K562 (cell line): ENCODE data around the gene TMC6. TPM values are rescaled to one million over a fixed set of nuclear protein-coding genes. Genes with fewer than 3 reads are reported as not detected.

Experiments used
- CHD1 ChIP-seq: fragments of 200-600 bp; sonication (generic); IDR thresholded peaks from one replicate; pipeline ENCODE4 v1.6.1; 2012; ENCODE audit warnings: mild to moderate bottlenecking, moderate library complexity, low read length, inconsistent platforms
- DMBX1 ChIP-seq: fragments of 250-450 bp; sonication (Bioruptor Pico); IDR thresholded peaks from 2 replicates; pipeline ENCODE4 v1.8.0; 2022; ENCODE audit warnings: inconsistent platforms, mild to moderate bottlenecking, moderate library complexity, borderline replicate concordance
- MGA ChIP-seq: fragments of 450-650 bp; IDR thresholded peaks from 2 replicates; pipeline ENCODE4 v1.6.1; 2016; ENCODE audit warnings: mild to moderate bottlenecking, moderate library complexity
- RAD21 ChIP-seq, 2 experiments: fragments of 250-450 bp in 1 of 2; fragments of 450-650 bp in 1 of 2; sonication (Bioruptor Pico) in 1 of 2; formaldehyde crosslinking in 1 of 2; IDR thresholded peaks in 1 of 2; conservative IDR thresholded peaks in 1 of 2; 2 replicates each; pipeline versions ENCODE4 v1.4.0 to v1.8.0; 2020 to 2022; ENCODE audit warnings: mild to moderate bottlenecking in 2 of 2, moderate library complexity in 1 of 2
- SP1 ChIP-seq: sonication (generic); formaldehyde crosslinking; IDR thresholded peaks from 2 replicates; pipeline ENCODE4 v1.8.1; 2022; ENCODE audit warnings: mild to moderate bottlenecking, missing genetic modification reagents
- THAP12 ChIP-seq: fragments of 250-450 bp; sonication (Bioruptor Pico); IDR thresholded peaks from 2 replicates; pipeline ENCODE4 v1.9.0; 2021; ENCODE audit warnings: mild to moderate bottlenecking, inconsistent platforms
- polyA plus RNA-seq, 8 experiments: library from polyadenylated mRNA; depleted of rRNA in 4 of 8; stranded (reverse) in 5 of 8; unstranded in 3 of 8; fragments of >200 nt; fragmentation: Nextera tagmentation in 2 of 8; fragmentation: Illumina TruSeq in 1 of 8; extraction: Ambion mirVana in 2 of 8; extraction: Trizol in 1 of 8; gene quantifications; 2 replicates each; pipeline versions ENCODE4 v1.2.1 to v1.2.3, GENCODE V29; 2011 to 2014; ENCODE audit warnings: inconsistent platforms in 1 of 8, missing spikeins in 1 of 8
- total RNA-seq, 7 experiments: library from RNA; depleted of rRNA in 6 of 7; stranded (reverse); fragments of >200 nt in 6 of 7; fragmentation: Illumina TruSeq in 2 of 7; extraction: Trizol in 2 of 7; gene quantifications; 2 replicates each; pipeline versions ENCODE4 v1.2.1 to v1.2.3, GENCODE V29; 2011 to 2021; ENCODE audit warnings: low replicate concordance in 1 of 7
- TF ChIP-seq, protein P1 (sequence below): IDR thresholded peaks from 2 replicates; pipeline ENCODE4 v1.6.1; 2011; ENCODE audit not compliant: insufficient read length; ENCODE audit errors: extremely low read depth
- TF ChIP-seq, protein P2 (sequence below), 2 experiments: fragments of 200-800 bp in 1 of 2; sonication (Bioruptor generic) in 1 of 2; sonication (generic) in 1 of 2; formaldehyde crosslinking in 1 of 2; IDR thresholded peaks in 1 of 2; conservative IDR thresholded peaks in 1 of 2; 2 replicates each; pipeline versions ENCODE4 v1.5.0 to v1.6.1; 2016 to 2020; ENCODE audit warnings: missing compliant biosample characterization in 1 of 2, missing genetic modification characterization in 1 of 2, missing genetic modification reagents in 1 of 2

The TMC6 gene
- total and polyA plus RNA-seq, 9 of the 15 experiments (the other 6 are each of a cell fraction or from before 2014, with no cell fraction given), result 4.1 to 351 (median 66.9) TPM

GRCh38 chr17:78112518-78113471, 15.8 kb downstream of the TMC6 start (continued):
- TF ChIP-seq THAP12 (CRISPR knock-in tag) (no peak), SP1 (CRISPR knock-in tag) (peak; percentile 65; the same call in 1 of the 2 replicates), DMBX1 (CRISPR knock-in tag) (no peak), MGA (no peak), RAD21 (CRISPR knock-in tag; conservative IDR thresholded peaks at IDR 0.05 in 1 of 2, IDR thresholded peaks at IDR 0.05 in 1 of 2) (peak; percentile 93), CHD1 (no peak)
- TF ChIP-seq, protein P1, sequence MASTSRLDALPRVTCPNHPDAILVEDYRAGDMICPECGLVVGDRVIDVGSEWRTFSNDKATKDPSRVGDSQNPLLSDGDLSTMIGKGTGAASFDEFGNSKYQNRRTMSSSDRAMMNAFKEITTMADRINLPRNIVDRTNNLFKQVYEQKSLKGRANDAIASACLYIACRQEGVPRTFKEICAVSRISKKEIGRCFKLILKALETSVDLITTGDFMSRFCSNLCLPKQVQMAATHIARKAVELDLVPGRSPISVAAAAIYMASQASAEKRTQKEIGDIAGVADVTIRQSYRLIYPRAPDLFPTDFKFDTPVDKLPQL, result no peak
- TF ChIP-seq, protein P2, sequence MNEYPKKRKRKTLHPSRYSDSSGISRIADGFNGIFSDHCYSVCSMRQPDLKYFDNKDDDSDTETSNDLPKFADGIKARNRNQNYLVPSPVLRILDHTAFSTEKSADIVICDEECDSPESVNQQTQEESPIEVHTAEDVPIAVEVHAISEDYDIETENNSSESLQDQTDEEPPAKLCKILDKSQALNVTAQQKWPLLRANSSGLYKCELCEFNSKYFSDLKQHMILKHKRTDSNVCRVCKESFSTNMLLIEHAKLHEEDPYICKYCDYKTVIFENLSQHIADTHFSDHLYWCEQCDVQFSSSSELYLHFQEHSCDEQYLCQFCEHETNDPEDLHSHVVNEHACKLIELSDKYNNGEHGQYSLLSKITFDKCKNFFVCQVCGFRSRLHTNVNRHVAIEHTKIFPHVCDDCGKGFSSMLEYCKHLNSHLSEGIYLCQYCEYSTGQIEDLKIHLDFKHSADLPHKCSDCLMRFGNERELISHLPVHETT (CRISPR knock-in tag; conservative IDR thresholded peaks at IDR 0.05 in 1 of 2, IDR thresholded peaks at IDR 0.05 in 1 of 2), result no peak
